ENCODE measurements around the gene GINS1.

The GINS1 gene

DNA sequence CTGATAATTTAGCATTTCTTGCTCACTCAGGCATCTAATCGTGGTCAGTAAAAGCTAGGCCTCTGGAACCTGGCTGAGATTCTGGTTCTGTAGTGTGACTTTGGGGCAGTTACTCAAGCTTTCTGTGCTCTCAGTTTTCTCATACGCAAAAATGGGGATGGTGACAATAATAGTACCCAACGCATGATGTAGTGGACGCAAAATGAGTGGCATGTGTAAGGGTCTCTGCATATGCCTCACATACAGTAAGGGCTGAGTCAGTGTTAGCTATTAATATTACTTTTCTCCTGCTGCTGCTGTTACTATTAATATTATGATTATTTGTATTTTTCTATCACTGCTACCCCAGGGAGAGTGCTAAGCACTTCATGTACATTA is 686 bp downstream of the GINS1 start:
- Histone ChIP-seq H4K20me1 (ENCODE audit: insufficient read depth, low read length) (no peaks in the 10 kb centered on the region), H3K79me2 (ENCODE audit: low read length) (peaks cover 45% of the 10 kb centered on the region), H3K9me2 (replicated peaks; ENCODE audit: insufficient read depth, low read length) (no peaks in the 10 kb centered on the region), H3K9me3 (replicated peaks; ENCODE audit: insufficient read depth, low read length) (no peaks in the 10 kb centered on the region), H3K4me1 (ENCODE audit: low read length) (peaks cover 8% of the 10 kb centered on the region; the same call in 1 of the 2 replicates), H3K4me3 (ENCODE audit: low read length) (peak overlapping the region; percentile 90), H3F3A (ENCODE audit: insufficient read depth, low read length) (peaks cover 6% of the 10 kb centered on the region; the same call in 1 of the 2 replicates), H3K4me2 (ENCODE audit: low read depth, low read length) (peak overlapping the region; percentile 32), H3K27me3 (replicated peaks; ENCODE audit: insufficient read depth, low read length) (no peaks in the 10 kb centered on the region), H3K9ac (ENCODE audit: low read length) (peak overlapping the region; percentile 84), H2AFZ (ENCODE audit: low read length) (peak overlapping the region; percentile 89), H3K36me3 (replicated peaks; ENCODE audit: insufficient read depth, low read length) (no peaks in the 10 kb centered on the region), H3K27ac (ENCODE audit: low read length) (peak overlapping the region; percentile 68; the same call in 1 of the 2 replicates)
- DNase-seq = no peak
- TF ChIP-seq EZH2phosphoT487 (IDR thresholded peaks at IDR 0.05; ENCODE audit: low read length) (no peak), EZH2 (optimal IDR thresholded peaks at IDR 0.05; ENCODE audit: low read depth, low read length) (no peak)
- TF ChIP-seq, protein P1, sequence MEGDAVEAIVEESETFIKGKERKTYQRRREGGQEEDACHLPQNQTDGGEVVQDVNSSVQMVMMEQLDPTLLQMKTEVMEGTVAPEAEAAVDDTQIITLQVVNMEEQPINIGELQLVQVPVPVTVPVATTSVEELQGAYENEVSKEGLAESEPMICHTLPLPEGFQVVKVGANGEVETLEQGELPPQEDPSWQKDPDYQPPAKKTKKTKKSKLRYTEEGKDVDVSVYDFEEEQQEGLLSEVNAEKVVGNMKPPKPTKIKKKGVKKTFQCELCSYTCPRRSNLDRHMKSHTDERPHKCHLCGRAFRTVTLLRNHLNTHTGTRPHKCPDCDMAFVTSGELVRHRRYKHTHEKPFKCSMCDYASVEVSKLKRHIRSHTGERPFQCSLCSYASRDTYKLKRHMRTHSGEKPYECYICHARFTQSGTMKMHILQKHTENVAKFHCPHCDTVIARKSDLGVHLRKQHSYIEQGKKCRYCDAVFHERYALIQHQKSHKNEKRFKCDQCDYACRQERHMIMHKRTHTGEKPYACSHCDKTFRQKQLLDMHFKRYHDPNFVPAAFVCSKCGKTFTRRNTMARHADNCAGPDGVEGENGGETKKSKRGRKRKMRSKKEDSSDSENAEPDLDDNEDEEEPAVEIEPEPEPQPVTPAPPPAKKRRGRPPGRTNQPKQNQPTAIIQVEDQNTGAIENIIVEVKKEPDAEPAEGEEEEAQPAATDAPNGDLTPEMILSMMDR (IDR thresholded peaks at IDR 0.05; ENCODE audit: low read length) = no peak

GRCh38 chr20:25408890-25409289 is 1.4 kb downstream of the GINS1 start:
- no peak overlapping the region; the same call in 1 of the 2 replicates for H3K9ac ChIP-seq (ENCODE audit: low read length)
- H3K27me3 ChIP-seq (replicated peaks; ENCODE audit: insufficient read depth, low read length) = no peaks in the 10 kb centered on the region
- no peak for DNase-seq
- TF ChIP-seq, protein P1 (IDR thresholded peaks at IDR 0.05; ENCODE audit: low read length) = no peak
- no peak for TF ChIP-seq EZH2phosphoT487 (IDR thresholded peaks at IDR 0.05; ENCODE audit: low read length)
- H2AFZ ChIP-seq (ENCODE audit: low read length) = no peak overlapping the region
- H3K4me2 ChIP-seq (ENCODE audit: low read depth, low read length) = peak overlapping the region; percentile 32
- peaks cover 6% of the 10 kb centered on the region; the same call in 1 of the 2 replicates for H3F3A ChIP-seq (ENCODE audit: insufficient read depth, low read length)
- H3K9me3 ChIP-seq (replicated peaks; ENCODE audit: insufficient read depth, low read length) = no peaks in the 10 kb centered on the region
- no peak overlapping the region for H3K27ac ChIP-seq (ENCODE audit: low read length)
- peaks cover 8% of the 10 kb centered on the region; the same call in 1 of the 2 replicates for H3K4me1 ChIP-seq (ENCODE audit: low read length)
- no peaks in the 10 kb centered on the region for H3K9me2 ChIP-seq (replicated peaks; ENCODE audit: insufficient read depth, low read length)
- peaks cover 49% of the 10 kb centered on the region for H3K79me2 ChIP-seq (ENCODE audit: low read length)
- no peaks in the 10 kb centered on the region for H3K36me3 ChIP-seq (replicated peaks; ENCODE audit: insufficient read depth, low read length)
- no peaks in the 10 kb centered on the region for H4K20me1 ChIP-seq (ENCODE audit: insufficient read depth, low read length)
- no peak overlapping the region for H3K4me3 ChIP-seq (ENCODE audit: low read length)

DNA sequence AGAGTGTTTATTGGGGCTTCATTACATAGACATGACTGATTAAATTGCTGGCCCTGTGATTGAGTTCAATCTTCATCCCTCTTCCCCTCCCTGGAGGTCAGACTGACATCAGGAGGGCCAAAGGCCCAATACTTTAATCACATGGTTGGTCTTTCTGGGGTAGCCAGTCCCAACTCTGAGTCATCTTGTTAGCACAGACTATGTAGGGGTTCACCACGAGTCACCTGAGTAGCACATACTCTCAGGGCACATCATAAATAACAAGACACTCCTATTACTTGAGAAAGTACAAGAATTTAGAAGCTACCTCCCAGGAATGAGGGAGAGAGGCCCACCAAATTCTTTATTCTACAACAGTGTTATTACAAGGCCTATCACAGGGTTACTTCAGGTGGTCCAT is 11.3 kb downstream of the GINS1 start:
- Histone ChIP-seq H3K9me3 (replicated peaks; ENCODE audit: insufficient read depth, low read length) (no peaks in the 10 kb centered on the region), H3K27ac (ENCODE audit: low read length) (no peak overlapping the region), H3F3A (ENCODE audit: insufficient read depth, low read length) (no peaks in the 10 kb centered on the region), H3K79me2 (ENCODE audit: low read length) (peaks cover 21% of the 10 kb centered on the region), H4K20me1 (ENCODE audit: insufficient read depth, low read length) (no peaks in the 10 kb centered on the region), H3K9me2 (replicated peaks; ENCODE audit: insufficient read depth, low read length) (no peaks in the 10 kb centered on the region), H3K4me1 (ENCODE audit: low read length) (no peaks in the 10 kb centered on the region), H3K27me3 (replicated peaks; ENCODE audit: insufficient read depth, low read length) (no peaks in the 10 kb centered on the region), H3K4me3 (ENCODE audit: low read length) (no peak overlapping the region), H3K36me3 (replicated peaks; ENCODE audit: insufficient read depth, low read length) (no peaks in the 10 kb centered on the region), H2AFZ (ENCODE audit: low read length) (no peak overlapping the region), H3K4me2 (ENCODE audit: low read depth, low read length) (no peak overlapping the region), H3K9ac (ENCODE audit: low read length) (no peak overlapping the region)
- no peak for DNase-seq
- TF ChIP-seq, protein P1 (IDR thresholded peaks at IDR 0.05; ENCODE audit: low read length) = no peak
- TF ChIP-seq EZH2phosphoT487 (IDR thresholded peaks at IDR 0.05; ENCODE audit: low read length) = no peak
- TF ChIP-seq EZH2 (optimal IDR thresholded peaks at IDR 0.05; ENCODE audit: low read depth, low read length) = no peak
